Vagina (tissue), 2 donors: ENCODE data around the gene COX6B1. TPM values are rescaled to one million over a fixed set of nuclear protein-coding genes. Genes with fewer than 3 reads are reported as not detected.

Experiments
- DNase-seq, 2 donors: peaks; one replicate each; pipeline ENCODE4 v3.0.0-alpha.2; 2017; ENCODE audit errors: extremely low spot score in 2 of 2
- H3K27ac ChIP-seq: fragments of 200-600 bp; sonication (generic); one replicate; pipeline ENCODE4 v1.5.1; 2019
- H3K27me3 ChIP-seq: fragments of 200-600 bp; sonication (generic); one replicate; pipeline ENCODE4 v1.5.1; 2019
- H3K36me3 ChIP-seq, 2 donors: fragments of 200-600 bp; sonication (generic); one replicate each; pipeline ENCODE4 v1.5.1; 2017 to 2019
- H3K4me1 ChIP-seq: fragments of 200-600 bp; sonication (generic); one replicate; pipeline ENCODE4 v1.5.1; 2019
- H3K4me3 ChIP-seq, 2 donors: fragments of 200-600 bp; sonication (generic); 1 replicate in 1 of 2; 2 replicates in 1 of 2; pipeline ENCODE4 v1.5.1; 2016 to 2019
- H3K9me3 ChIP-seq: fragments of 200-600 bp; sonication (generic); one replicate; pipeline ENCODE4 v1.5.1; 2019
- CTCF ChIP-seq, 3 experiments: fragments of 450-650 bp in 2 of 3; fragments of 200-600 bp in 1 of 3; sonication (generic) in 1 of 3; IDR thresholded peaks; one replicate each; pipeline ENCODE4 v1.5.1; 2017 to 2019; ENCODE audit warnings: antibody characterized with exemption in 3 of 3, mild to moderate bottlenecking in 2 of 3, moderate library complexity in 2 of 3
- POLR2A ChIP-seq, 2 donors: fragments of 450-650 bp; IDR thresholded peaks; one replicate each; pipeline ENCODE4 v1.6.1; 2017; ENCODE audit warnings: antibody characterized with exemption in 2 of 2, mild to moderate bottlenecking in 2 of 2, moderate library complexity in 2 of 2
- POLR2AphosphoS5 ChIP-seq, 2 donors: sonication (generic); formaldehyde crosslinking; IDR thresholded peaks; one replicate each; pipeline ENCODE4 v1.9.0; 2017; ENCODE audit warnings: antibody characterized with exemption in 2 of 2, mild to moderate bottlenecking in 2 of 2, low read depth in 1 of 2; ENCODE audit not compliant: insufficient read depth in 1 of 2
- intact Hi-C: fragments of 100-400 bp; cut with DNase I; formaldehyde crosslinking; loops from one replicate; pipeline ENCODE4 v1.15.1; 2023
- total RNA-seq: library from RNA; depleted of rRNA; stranded (reverse); fragments of >200 nt; gene quantifications from one replicate; pipeline ENCODE4 v1.2.3, GENCODE V29; 2016

The COX6B1 gene
- total RNA-seq, 1 donor from 2014 or later: 265 TPM

DNA sequence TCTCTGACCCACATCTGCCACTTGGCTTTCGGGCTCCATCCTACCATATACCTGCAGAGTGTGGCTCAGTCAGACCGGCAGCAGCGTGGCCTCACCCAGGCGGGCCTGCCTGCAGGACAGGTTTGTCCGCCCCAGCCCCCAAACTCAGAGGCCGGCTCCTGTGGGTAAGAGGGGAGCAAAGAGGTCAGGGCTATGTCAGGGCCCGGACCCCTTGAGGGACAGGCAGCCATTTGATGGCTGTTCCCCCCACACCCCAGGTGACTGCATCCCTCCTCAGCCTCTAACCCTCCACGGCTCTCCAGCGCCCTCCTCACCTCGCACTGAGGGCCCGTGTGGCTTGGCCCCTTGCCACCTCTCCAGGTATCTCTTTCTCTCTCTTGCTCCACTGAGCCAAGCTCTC, 43.9 kb downstream of the COX6B1 start:
- no peak overlapping the region for H3K27ac ChIP-seq
- intact Hi-C loops: no loop called here
- no peaks in the 10 kb centered on the region for H3K4me1 ChIP-seq
- H3K36me3 ChIP-seq: no peaks in the 10 kb centered on the region
- DNase-seq: no peak
- no peak for TF ChIP-seq CTCF (IDR thresholded peaks at IDR 0.05)
- TF ChIP-seq POLR2A (IDR thresholded peaks at IDR 0.05): no peak
- TF ChIP-seq POLR2AphosphoS5 (IDR thresholded peaks at IDR 0.05; ENCODE audit: insufficient read depth in 1 of 2, low read depth in 1 of 2): no peak
- no peaks in the 10 kb centered on the region for H3K9me3 ChIP-seq
- no peak overlapping the region for H3K4me3 ChIP-seq
- H3K27me3 ChIP-seq: no peaks in the 10 kb centered on the region

DNA sequence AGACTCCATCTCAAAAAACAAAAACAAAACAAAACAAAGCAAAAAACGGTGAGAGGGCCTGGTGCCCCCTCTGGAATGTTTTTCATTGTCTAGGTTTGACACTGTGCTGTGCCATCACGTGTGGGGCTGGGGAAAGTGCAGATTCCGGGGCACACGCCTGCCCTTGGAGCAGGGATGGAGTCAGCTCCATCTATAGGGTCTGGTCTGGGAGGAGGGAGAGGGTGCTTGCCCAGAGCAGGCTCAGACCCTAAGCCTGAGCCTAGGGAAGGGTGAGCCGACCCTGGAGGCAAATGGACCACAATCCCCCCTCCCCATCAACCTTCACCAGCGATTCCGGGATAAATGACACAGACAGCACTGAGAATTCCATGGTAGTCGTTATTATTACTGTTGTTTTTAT, 45.3 kb downstream of the COX6B1 start:
- no peaks in the 10 kb centered on the region for H3K9me3 ChIP-seq
- H3K4me1 ChIP-seq: no peaks in the 10 kb centered on the region
- H3K27me3 ChIP-seq: no peaks in the 10 kb centered on the region
- intact Hi-C loops: no loop called here
- no peaks in the 10 kb centered on the region for H3K36me3 ChIP-seq
- no peak for DNase-seq
- no peak overlapping the region for H3K27ac ChIP-seq
- no peak overlapping the region for H3K4me3 ChIP-seq
- no peak for TF ChIP-seq POLR2AphosphoS5 (IDR thresholded peaks at IDR 0.05; ENCODE audit: insufficient read depth in 1 of 2, low read depth in 1 of 2)
- TF ChIP-seq POLR2A (IDR thresholded peaks at IDR 0.05): no peak
- TF ChIP-seq CTCF (IDR thresholded peaks at IDR 0.05): no peak

DNA sequence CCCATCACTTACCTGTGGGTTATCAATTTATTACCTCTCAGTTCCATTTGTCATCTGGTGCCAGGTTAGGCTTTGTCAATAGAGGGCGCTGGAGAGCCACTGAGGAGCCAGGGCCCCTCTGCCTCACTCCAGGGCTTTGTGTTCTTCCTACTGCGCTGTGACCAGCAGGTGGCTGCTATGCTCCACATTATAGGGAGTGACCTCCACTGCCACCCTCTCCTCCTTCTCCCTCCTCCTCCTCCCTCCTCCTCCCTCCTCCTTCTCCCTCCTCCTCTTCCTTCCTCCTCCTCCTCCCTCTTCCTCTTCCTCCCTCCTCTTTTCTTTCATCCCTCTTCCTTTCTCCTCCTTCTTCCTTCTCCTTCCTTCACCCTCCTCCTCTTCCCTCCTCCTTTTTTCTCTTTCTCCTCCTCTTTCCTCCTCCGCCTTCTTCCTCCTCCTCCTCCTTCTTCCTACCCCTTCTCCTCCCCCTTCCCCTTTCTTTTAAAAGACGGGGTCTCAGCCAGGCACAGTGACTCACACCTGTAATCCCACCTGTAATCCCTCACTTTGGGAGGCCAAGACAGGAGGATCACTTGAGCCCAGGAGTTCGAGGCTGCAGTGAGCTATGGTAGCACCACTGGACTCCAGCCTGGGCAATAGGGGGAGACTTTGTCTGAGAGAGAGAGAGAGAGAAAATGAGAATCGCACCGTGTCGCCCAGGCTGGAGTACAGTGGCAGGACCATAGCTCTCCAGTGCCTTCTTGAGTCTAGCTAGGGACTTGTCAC, 45.9 kb downstream of the COX6B1 start:
- H3K27me3 ChIP-seq: no peaks in the 10 kb centered on the region
- no peak overlapping the region for H3K4me3 ChIP-seq
- no peaks in the 10 kb centered on the region for H3K4me1 ChIP-seq
- no peaks in the 10 kb centered on the region for H3K9me3 ChIP-seq
- TF ChIP-seq POLR2A (IDR thresholded peaks at IDR 0.05) (no peak), CTCF (IDR thresholded peaks at IDR 0.05) (peak; percentile 85 to 98 (median 92)), POLR2AphosphoS5 (IDR thresholded peaks at IDR 0.05; ENCODE audit: insufficient read depth in 1 of 2, low read depth in 1 of 2) (peak in 1 of 2 donors; percentile 49)
- H3K27ac ChIP-seq: no peak overlapping the region
- H3K36me3 ChIP-seq: no peaks in the 10 kb centered on the region
- DNase-seq: no peak
- intact Hi-C loops: loop anchor here (2.0 kb wide), 1 partner anchor 45 kb away; no protein-coding TSS in a partner anchor

GRCh38 chr19:35695895-35696422, 47.8 kb downstream of the COX6B1 start:
- Histone ChIP-seq H3K9me3 (no peaks in the 10 kb centered on the region), H3K27me3 (no peaks in the 10 kb centered on the region), H3K27ac (no peak overlapping the region), H3K4me3 (no peak overlapping the region), H3K36me3 (no peaks in the 10 kb centered on the region), H3K4me1 (no peaks in the 10 kb centered on the region)
- intact Hi-C loops: loop anchor here (2.0 kb wide), 1 partner anchor 43 kb away; no protein-coding TSS in a partner anchor
- TF ChIP-seq CTCF (IDR thresholded peaks at IDR 0.05) (no peak), POLR2A (IDR thresholded peaks at IDR 0.05) (no peak), POLR2AphosphoS5 (IDR thresholded peaks at IDR 0.05; ENCODE audit: insufficient read depth in 1 of 2, low read depth in 1 of 2) (no peak)
- no peak for DNase-seq

GRCh38 chr19:35696835-35697234, 48.7 kb downstream of the COX6B1 start:
- intact Hi-C loops: no loop called here
- H3K4me1 ChIP-seq: no peaks in the 10 kb centered on the region

More at GRCh38 chr19:35696835-35697234, 48.7 kb downstream of the COX6B1 start:
- Histone ChIP-seq H3K9me3 (no peaks in the 10 kb centered on the region), H3K27ac (no peak overlapping the region), H3K36me3 (no peaks in the 10 kb centered on the region), H3K4me3 (no peak overlapping the region), H3K27me3 (no peaks in the 10 kb centered on the region)
- TF ChIP-seq POLR2AphosphoS5 (IDR thresholded peaks at IDR 0.05; ENCODE audit: insufficient read depth in 1 of 2, low read depth in 1 of 2) (no peak), CTCF (IDR thresholded peaks at IDR 0.05) (no peak)
- DNase-seq: no peak
